ENCODE measurements around the gene SIK2.

SIK2 gene

GRCh38 chr11:111635706-111636045, 33.4 kb downstream of the SIK2 start:
- peak; percentile 34; the same call in 1 of the 2 replicates for TF ChIP-seq TAF1 (IDR thresholded peaks at IDR 0.05; ENCODE audit: borderline replicate concordance, insufficient read depth, low read length)
- no peak for TF ChIP-seq REST (IDR thresholded peaks at IDR 0.05; ENCODE audit: insufficient read depth in 1 of 2, low read depth in 2 of 2, low read length in 2 of 2)

- TF ChIP-seq SIN3A (IDR thresholded peaks at IDR 0.05; ENCODE audit: borderline replicate concordance, insufficient read depth, low read length) = no peak
Observed at GRCh38 chr11:111637885-111638284, 35.6 kb downstream of the SIK2 start.

DNA sequence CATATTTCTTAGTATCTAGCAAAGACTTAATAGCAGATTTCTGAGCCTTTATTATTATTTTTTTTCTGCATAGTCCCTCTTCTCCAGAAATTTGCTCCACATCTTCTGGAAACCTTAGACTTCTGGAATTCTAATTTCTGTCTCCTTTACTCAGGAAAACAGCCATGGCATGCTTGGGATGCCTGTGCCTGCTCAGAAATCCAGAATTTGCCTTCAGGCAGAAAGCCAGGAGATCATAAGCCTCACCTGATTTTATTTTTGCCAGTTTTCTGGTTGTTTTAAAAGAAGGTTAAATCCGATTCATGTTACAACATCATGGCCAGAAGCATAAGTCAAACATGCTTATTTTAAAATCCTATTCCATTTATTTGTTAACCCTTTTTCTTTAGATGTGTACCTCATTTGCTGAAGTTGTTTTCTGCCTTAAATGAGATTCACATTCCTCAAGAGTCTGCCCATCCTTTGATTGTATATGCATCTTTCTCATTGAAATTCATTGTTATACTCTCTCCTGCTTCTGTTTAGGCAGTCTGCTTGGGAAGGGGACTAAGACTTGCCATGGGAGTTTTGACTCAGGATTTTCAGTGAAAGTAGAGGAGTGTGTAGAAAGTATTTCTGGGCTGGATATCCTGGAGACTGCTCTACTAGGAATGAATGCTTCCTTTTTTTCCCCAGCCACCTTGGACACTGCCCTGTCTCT, 37.1 kb downstream of the SIK2 start:
- no peak for TF ChIP-seq TAF1 (IDR thresholded peaks at IDR 0.05; ENCODE audit: borderline replicate concordance, insufficient read depth, low read length)
- no peak for TF ChIP-seq POLR2AphosphoS5 (IDR thresholded peaks at IDR 0.05; ENCODE audit: low read depth, low read length)
- no peak for TF ChIP-seq REST (IDR thresholded peaks at IDR 0.05; ENCODE audit: insufficient read depth in 1 of 2, low read depth in 2 of 2, low read length in 2 of 2)
- no peak for TF ChIP-seq SIN3A (IDR thresholded peaks at IDR 0.05; ENCODE audit: borderline replicate concordance, insufficient read depth, low read length)
- no peak for TF ChIP-seq FOXP2 (optimal IDR thresholded peaks at IDR 0.05; ENCODE audit: borderline replicate concordance, extremely low read depth, extremely low read length, insufficient read depth)

GRCh38 chr11:111641339-111642015, 39.2 kb downstream of the SIK2 start:
- TF ChIP-seq SIN3A (IDR thresholded peaks at IDR 0.05; ENCODE audit: borderline replicate concordance, insufficient read depth, low read length) = no peak
- no peak for TF ChIP-seq POLR2AphosphoS5 (IDR thresholded peaks at IDR 0.05; ENCODE audit: low read depth, low read length)
- no peak for TF ChIP-seq REST (IDR thresholded peaks at IDR 0.05; ENCODE audit: insufficient read depth in 1 of 2, low read depth in 2 of 2, low read length in 2 of 2)
- no peak for TF ChIP-seq FOXP2 (optimal IDR thresholded peaks at IDR 0.05; ENCODE audit: borderline replicate concordance, extremely low read depth, extremely low read length, insufficient read depth)
- TF ChIP-seq TAF1 (IDR thresholded peaks at IDR 0.05; ENCODE audit: borderline replicate concordance, insufficient read depth, low read length) = no peak

DNA sequence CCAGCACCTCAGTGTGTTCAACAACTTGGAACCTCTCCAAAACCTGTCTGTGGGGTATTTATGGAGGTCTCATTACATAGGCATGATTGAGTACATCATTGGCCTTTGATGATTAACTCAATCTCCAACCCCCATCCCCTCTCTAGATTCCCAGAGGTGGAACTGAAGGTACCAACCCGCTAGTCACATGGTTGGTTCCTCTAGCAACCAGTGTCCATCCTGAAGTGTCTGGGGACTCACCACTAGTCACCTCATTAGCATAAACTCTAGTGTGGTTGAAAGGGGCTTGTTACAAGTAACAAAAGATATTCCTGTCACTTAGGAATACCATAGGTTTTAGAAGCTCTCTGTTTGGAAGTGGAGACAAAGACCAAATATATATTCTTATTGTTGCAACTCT, 40.3 kb downstream of the SIK2 start:
- TF ChIP-seq SIN3A (IDR thresholded peaks at IDR 0.05; ENCODE audit: borderline replicate concordance, insufficient read depth, low read length) = no peak
- no peak for TF ChIP-seq FOXP2 (optimal IDR thresholded peaks at IDR 0.05; ENCODE audit: borderline replicate concordance, extremely low read depth, extremely low read length, insufficient read depth)
- no peak for TF ChIP-seq TAF1 (IDR thresholded peaks at IDR 0.05; ENCODE audit: borderline replicate concordance, insufficient read depth, low read length)
- TF ChIP-seq REST (IDR thresholded peaks at IDR 0.05; ENCODE audit: insufficient read depth in 1 of 2, low read depth in 2 of 2, low read length in 2 of 2) = no peak
- TF ChIP-seq POLR2AphosphoS5 (IDR thresholded peaks at IDR 0.05; ENCODE audit: low read depth, low read length) = no peak

All from PFSK-1 (cell line).